ENCODE data around the gene HOXD1. TPM values are rescaled to one million over a fixed set of nuclear protein-coding genes. Genes with fewer than 3 reads are reported as not detected.
A peak's percentile ranks its signal among the peaks of the same experiment; 100 is the strongest.

HOXD1 gene
- total and polyA plus RNA-seq, 2 donors (not counting 3 experiments of a cell fraction or from before 2014, with no cell fraction given), result 6.6 to 10.4 TPM

DNA sequence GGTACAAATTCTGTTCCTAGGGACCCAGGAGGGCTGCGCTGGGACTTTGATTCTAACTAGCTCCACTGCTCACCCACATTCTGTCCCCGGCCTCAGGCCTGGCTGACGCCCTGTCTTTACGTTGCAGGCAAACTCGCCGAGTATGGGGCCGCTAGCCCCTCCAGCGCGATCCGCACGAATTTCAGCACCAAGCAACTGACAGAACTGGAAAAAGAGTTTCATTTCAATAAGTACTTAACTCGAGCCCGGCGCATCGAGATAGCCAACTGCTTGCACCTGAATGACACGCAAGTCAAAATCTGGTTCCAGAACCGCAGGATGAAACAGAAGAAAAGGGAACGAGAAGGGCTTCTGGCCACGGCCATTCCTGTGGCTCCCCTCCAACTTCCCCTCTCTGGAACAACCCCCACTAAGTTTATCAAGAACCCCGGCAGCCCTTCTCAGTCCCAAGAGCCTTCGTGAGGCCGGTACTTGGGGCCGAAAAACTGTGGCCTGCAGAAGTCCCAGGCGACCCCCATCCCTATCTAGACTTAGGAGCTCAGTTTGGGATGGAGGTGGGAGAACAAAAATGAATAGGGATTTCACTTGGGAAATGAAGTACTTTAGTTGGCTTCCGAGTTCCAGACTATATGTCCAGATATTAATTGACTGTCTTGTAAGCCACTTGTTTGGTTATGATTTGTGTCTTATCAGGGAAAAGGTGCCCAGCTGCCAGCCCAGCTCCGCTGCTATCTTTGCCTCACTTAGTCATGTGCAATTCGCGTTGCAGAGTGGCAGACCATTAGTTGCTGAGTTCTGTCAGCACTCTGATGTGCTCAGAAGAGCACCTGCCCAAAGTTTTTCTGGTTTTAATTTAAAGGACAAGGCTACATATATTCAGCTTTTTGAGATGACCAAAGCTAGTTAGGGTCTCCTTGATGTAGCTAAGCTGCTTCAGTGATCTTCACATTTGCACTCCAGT, 1.5 kb downstream of the HOXD1 start:
- TF ChIP-seq POLR2AphosphoS5 (IDR thresholded peaks at IDR 0.05; ENCODE audit: insufficient read depth, low read depth, low read length) (no peak), JUN (IDR thresholded peaks at IDR 0.05; ENCODE audit: borderline replicate concordance, insufficient read depth, insufficient read length, low read depth) (no peak), EZH2 (IDR thresholded peaks at IDR 0.05; ENCODE audit: borderline replicate concordance, low read depth, low read length, severe bottlenecking) (no peak), MYC (IDR thresholded peaks at IDR 0.05; ENCODE audit: low read depth, low read length) (no peak), FOS (IDR thresholded peaks at IDR 0.05; ENCODE audit: borderline replicate concordance, insufficient read depth, low read length) (no peak), POLR2A (IDR thresholded peaks at IDR 0.05; ENCODE audit: low read depth, low read length) (no peak), GATA2 (IDR thresholded peaks at IDR 0.05; ENCODE audit: insufficient read depth, insufficient read length, low read depth, low read length) (no peak)
- TF ChIP-seq, protein P1, sequence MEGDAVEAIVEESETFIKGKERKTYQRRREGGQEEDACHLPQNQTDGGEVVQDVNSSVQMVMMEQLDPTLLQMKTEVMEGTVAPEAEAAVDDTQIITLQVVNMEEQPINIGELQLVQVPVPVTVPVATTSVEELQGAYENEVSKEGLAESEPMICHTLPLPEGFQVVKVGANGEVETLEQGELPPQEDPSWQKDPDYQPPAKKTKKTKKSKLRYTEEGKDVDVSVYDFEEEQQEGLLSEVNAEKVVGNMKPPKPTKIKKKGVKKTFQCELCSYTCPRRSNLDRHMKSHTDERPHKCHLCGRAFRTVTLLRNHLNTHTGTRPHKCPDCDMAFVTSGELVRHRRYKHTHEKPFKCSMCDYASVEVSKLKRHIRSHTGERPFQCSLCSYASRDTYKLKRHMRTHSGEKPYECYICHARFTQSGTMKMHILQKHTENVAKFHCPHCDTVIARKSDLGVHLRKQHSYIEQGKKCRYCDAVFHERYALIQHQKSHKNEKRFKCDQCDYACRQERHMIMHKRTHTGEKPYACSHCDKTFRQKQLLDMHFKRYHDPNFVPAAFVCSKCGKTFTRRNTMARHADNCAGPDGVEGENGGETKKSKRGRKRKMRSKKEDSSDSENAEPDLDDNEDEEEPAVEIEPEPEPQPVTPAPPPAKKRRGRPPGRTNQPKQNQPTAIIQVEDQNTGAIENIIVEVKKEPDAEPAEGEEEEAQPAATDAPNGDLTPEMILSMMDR (IDR thresholded peaks at IDR 0.05; ENCODE audit: extremely low read depth in 1 of 2, insufficient read depth in 1 of 2, low read depth in 1 of 2, low read length in 2 of 2), result no peak
- TF ChIP-seq, protein P2, sequence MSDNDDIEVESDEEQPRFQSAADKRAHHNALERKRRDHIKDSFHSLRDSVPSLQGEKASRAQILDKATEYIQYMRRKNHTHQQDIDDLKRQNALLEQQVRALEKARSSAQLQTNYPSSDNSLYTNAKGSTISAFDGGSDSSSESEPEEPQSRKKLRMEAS (IDR thresholded peaks at IDR 0.05; ENCODE audit: insufficient read depth, insufficient read length), result no peak
- no peaks in the 10 kb centered on the region for H4K20me1 ChIP-seq (replicated peaks; ENCODE audit: control insufficient read depth, extremely low read depth, insufficient read depth, low read length)
- no peaks in the 10 kb centered on the region for H3K9me1 ChIP-seq (replicated peaks; ENCODE audit: control insufficient read depth, extremely low read depth, insufficient read depth, low read length)
- H3K4me3 ChIP-seq (replicated peaks in 1 of 3; ENCODE audit: insufficient read depth in 1 of 3, low read depth in 1 of 3, low read length in 3 of 3), result peak overlapping the region in 2 of 3 experiments; percentile 86 to 96
- H3K27me3 ChIP-seq (ENCODE audit: control insufficient read depth in 2 of 2, insufficient read depth in 2 of 2, low read length in 2 of 2), result no peaks in the 10 kb centered on the region
- peak; percentile 40 for FAIRE-seq
- CTCF ChIA-PET, result interaction anchor here (1.1 to 6.6 kb wide), 7 partner anchors 9 to 464 kb away, joined by 3 to 59 read pairs (median 3); no protein-coding TSS in a partner anchor
- peak overlapping the region; percentile 42 for H3K9ac ChIP-seq (replicated peaks; ENCODE audit: extremely low read depth, insufficient read depth, low read length)
- DNase-seq (ENCODE audit: low read depth, low spot score), result peak; percentile 31
- H3K27ac ChIP-seq (ENCODE audit: insufficient read depth, low read depth, low read length), result no peak overlapping the region
- BruUV-seq (replicated peaks), result TSS peak; percentile 48
- intact Hi-C loops (cut with micrococcal nuclease), result loop anchor here (2.0 to 5.0 kb wide), 5 partner anchors 45 to 462 kb away; no protein-coding TSS in a partner anchor
- H3K4me1 ChIP-seq (ENCODE audit: control insufficient read depth, extremely low read depth, insufficient read depth, low read length), result peaks cover 33% of the 10 kb centered on the region
- peak overlapping the region; percentile 98 for H3K4me2 ChIP-seq (ENCODE audit: insufficient read depth, low read length)
- H3K79me2 ChIP-seq (ENCODE audit: control insufficient read depth, insufficient read depth, low read length), result peaks cover 4% of the 10 kb centered on the region
- H3K9me3 ChIP-seq (replicated peaks; ENCODE audit: control insufficient read depth, insufficient read depth, low read length), result no peaks in the 10 kb centered on the region
- no peaks in the 10 kb centered on the region for H3K36me3 ChIP-seq (ENCODE audit: control insufficient read depth in 2 of 2, extremely low read depth in 1 of 2, insufficient read depth in 2 of 2, low read length in 2 of 2)
- dilution Hi-C loops (cut with MboI; ENCODE audit: extremely low pct_ligation_motif_present, low sequenced_read_pairs), result no loop called here
- peak overlapping the region; percentile 95 for H2AFZ ChIP-seq (ENCODE audit: low read depth, low read length)
- POLR2A ChIA-PET, result no interaction called here

Data from endothelial cell of umbilical vein (primary cell).